Heart right ventricle (tissue), 16 donors: ENCODE data around the gene ABHD12. TPM values are rescaled to one million over a fixed set of nuclear protein-coding genes. Genes with fewer than 3 reads are reported as not detected.

Experiments
- ATAC-seq, 8 donors: fragments of 200-7000 bp; cut with Tn5 transposase; one replicate each; pipeline ENCODE4 v1.9.1; 2020; ENCODE audit warnings: mild to moderate bottlenecking in 8 of 8, moderate library complexity in 8 of 8, moderate number of reproducible peaks in 1 of 8
- DNase-seq, 2 donors: peaks; one replicate each; pipeline ENCODE4 v3.0.0-alpha.2; 2020
- H3K27ac ChIP-seq, 10 donors: fragments of 200-600 bp; sonication (generic) in 2 of 10; one replicate each; pipeline versions ENCODE4 v1.5.0 to v1.8.0; 2020 to 2022; ENCODE audit warnings: mild to moderate bottlenecking in 3 of 10
- H3K27me3 ChIP-seq, 7 donors: fragments of 200-600 bp; one replicate each; pipeline ENCODE4 v1.8.0; 2021 to 2022; ENCODE audit warnings: mild to moderate bottlenecking in 2 of 7
- H3K36me3 ChIP-seq, 9 donors: fragments of 200-600 bp; sonication (generic) in 1 of 9; one replicate each; pipeline versions ENCODE4 v1.5.0 to v1.8.0; 2020 to 2022; ENCODE audit warnings: mild to moderate bottlenecking in 2 of 9
- H3K4me1 ChIP-seq, 9 donors: fragments of 200-600 bp; sonication (generic) in 1 of 9; one replicate each; pipeline versions ENCODE4 v1.5.0 to v1.8.0; 2020 to 2022; ENCODE audit warnings: mild to moderate bottlenecking in 4 of 9
- H3K4me3 ChIP-seq, 10 donors: fragments of 200-600 bp; sonication (generic) in 2 of 10; one replicate each; pipeline versions ENCODE4 v1.5.0 to v1.8.0; 2020 to 2022; ENCODE audit warnings: mild to moderate bottlenecking in 7 of 10, moderate library complexity in 2 of 10
- H3K9me3 ChIP-seq, 11 donors: fragments of 200-600 bp in 10 of 11; sonication (generic) in 2 of 11; one replicate each; pipeline versions ENCODE4 v1.5.0 to v1.8.0; 2013 to 2022; ENCODE audit warnings: mild to moderate bottlenecking in 2 of 11, control low read depth in 1 of 11, moderate library complexity in 1 of 11
- WGBS, 2 donors: extraction: QIAGEN DNeasy Blood & Tissue Kit; methylation state at CpG; one replicate each; pipeline ENCODE4 v1.1.7; 2013; ENCODE audit warnings: inconsistent platforms in 1 of 2; 5-methylcytosine and 5-hydroxymethylcytosine counted together
- intact Hi-C, 10 donors: fragments of 100-400 bp; cut with DNase I; formaldehyde crosslinking; loops; one replicate each; pipeline versions ENCODE4 v1.11.1 to v1.14.2; 2022
- polyA plus RNA-seq, 2 donors: library from polyadenylated mRNA; stranded (reverse); fragments of 200-250 nt; gene quantifications; one replicate each; pipeline ENCODE4 v1.2.3, GENCODE V29; 2013
- total RNA-seq, 10 donors: library from RNA; stranded (reverse); fragmentation: NEBNext Ultra II Directional in 3 of 10; extraction: Animal tissue kit (Norgen Biotek cat#: 25700) in 3 of 10; gene quantifications; one replicate each; pipeline versions ENCODE4 v1.2.1 to v1.2.4, GENCODE V29; 2021 to 2023
- TF ChIP-seq, protein P1 (sequence below), 9 donors: fragments of 200-600 bp; sonication (generic) in 2 of 9; IDR thresholded peaks; one replicate each; pipeline versions ENCODE4 v1.5.0 to v1.8.0; 2021 to 2022; ENCODE audit warnings: antibody characterized with exemption in 9 of 9, mild to moderate bottlenecking in 5 of 9, moderate library complexity in 1 of 9
- donor health status: Arrhythmogenic right ventricular cardiomyopathy.
- donor health status: ischemic (EF 13 %, LVEDD 7.1; RV severe dilation, severe dysfunction).
- donor health status: healthy with polysubstance abuse.
- donor health status: DM: no; HTN: yes; CAD: no.
- donor health status: DM: no; HTN: no; CAD: no.
- donor health status: ischemic (EF 25% LVEDD 6.9; RV normal size, moderate dysfunction).
- donor health status: ischemic (EF 25% LVEDD 5.7; RV mildly dilated, moderate dysfunction).
- donor health status: healthy.
- donor health status: DM: yes; HTN: yes; CAD: no.
- donor health status: Ischemic cardiomyopathy.
- donor health status: ischemic (EF 35%, LVEDD 5.7; RV mildly dilated, moderate dysfunction).
- donor health status: nonischemic (EF 11% LVEDD 7.7; RV severe dilation, severe dysfunction).
- donor health status: DM: yes; HTN: yes; CAD: no.
- donor health status: PGD.
- donor health status: ischemic (EF 29% LVEDD 5.4; RV normal size, mild dysfunction).
- donor health status: nonischemic (EF 23%, LVEDD 6.1; RV moderate dilation, normal function).

Gene ABHD12
- total and polyA plus RNA-seq, 12 donors, result 21.1 to 41.3 (median 28.1) TPM

DNA sequence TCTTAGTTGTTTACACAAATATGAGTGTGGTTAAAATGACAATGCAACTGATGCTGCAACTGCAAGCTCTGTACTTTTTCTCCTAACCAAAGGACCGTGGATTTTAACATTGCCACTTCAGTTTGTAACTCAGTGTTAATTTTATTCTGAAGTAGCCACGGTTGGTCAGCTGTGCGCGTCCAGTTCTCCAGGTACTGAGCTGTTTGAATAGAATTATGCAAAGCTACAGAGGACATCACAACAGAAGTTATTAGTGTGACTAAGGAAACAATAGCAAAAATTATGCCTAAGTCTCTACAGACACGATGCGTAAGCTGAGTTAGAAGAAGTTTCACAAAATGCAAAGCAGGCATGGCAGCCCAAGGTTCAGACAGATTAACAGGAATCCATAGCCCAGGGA, 4.4 kb upstream of the ABHD12 start:
- no peak for ATAC-seq

DNA sequence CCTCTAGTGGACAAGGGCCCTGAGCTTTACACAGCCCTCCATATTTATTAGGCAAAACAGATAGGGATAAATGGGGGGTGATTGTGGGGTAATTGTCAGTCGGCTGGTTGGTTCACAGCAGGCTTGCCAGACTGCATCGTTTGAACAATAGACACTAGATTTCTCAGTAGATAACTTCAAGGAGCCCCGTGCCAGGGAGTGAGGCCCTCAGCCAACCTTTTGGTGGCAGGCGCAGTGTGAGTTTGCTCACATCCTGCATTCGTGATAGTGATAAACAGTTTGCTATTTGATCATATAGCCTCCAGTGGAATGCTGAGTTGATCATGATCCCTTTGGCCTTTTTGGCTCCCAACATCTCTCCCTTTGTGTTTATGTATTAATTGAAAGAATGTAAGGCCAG, 3.6 kb upstream of the ABHD12 start:
- H3K27ac ChIP-seq, result no peak overlapping the region
- TF ChIP-seq, protein P1, sequence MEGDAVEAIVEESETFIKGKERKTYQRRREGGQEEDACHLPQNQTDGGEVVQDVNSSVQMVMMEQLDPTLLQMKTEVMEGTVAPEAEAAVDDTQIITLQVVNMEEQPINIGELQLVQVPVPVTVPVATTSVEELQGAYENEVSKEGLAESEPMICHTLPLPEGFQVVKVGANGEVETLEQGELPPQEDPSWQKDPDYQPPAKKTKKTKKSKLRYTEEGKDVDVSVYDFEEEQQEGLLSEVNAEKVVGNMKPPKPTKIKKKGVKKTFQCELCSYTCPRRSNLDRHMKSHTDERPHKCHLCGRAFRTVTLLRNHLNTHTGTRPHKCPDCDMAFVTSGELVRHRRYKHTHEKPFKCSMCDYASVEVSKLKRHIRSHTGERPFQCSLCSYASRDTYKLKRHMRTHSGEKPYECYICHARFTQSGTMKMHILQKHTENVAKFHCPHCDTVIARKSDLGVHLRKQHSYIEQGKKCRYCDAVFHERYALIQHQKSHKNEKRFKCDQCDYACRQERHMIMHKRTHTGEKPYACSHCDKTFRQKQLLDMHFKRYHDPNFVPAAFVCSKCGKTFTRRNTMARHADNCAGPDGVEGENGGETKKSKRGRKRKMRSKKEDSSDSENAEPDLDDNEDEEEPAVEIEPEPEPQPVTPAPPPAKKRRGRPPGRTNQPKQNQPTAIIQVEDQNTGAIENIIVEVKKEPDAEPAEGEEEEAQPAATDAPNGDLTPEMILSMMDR (IDR thresholded peaks at IDR 0.05), result no peak
- H3K27me3 ChIP-seq, result no peaks in the 10 kb centered on the region
- peaks cover 0 to 17% (median 15%) of the 10 kb centered on the region in 9 donors for H3K4me1 ChIP-seq
- DNase-seq (no peak), ATAC-seq (no peak)
- intact Hi-C loops, result loop anchor here (5.0 to 10.0 kb wide), 10 partner anchors 49 to 402 kb away; partner anchors contain the start of genes ENTPD6 (in 5 of the 10), APMAP (in 3 of the 10), ACSS1 (in 1 of the 10) and PYGB (in 1 of the 10)
- 42 to 57% methylated on average over 5 of the region's 5 CpGs for WGBS, 2 donors
- no peaks in the 10 kb centered on the region for H3K36me3 ChIP-seq
- no peak overlapping the region for H3K4me3 ChIP-seq
- no peaks in the 10 kb centered on the region for H3K9me3 ChIP-seq

More for the DNA sequence above, 4.4 kb upstream of the ABHD12 start:
- no peaks in the 10 kb centered on the region for H3K9me3 ChIP-seq
- intact Hi-C loops, result loop anchor here (5.0 to 10.0 kb wide), 14 partner anchors 50 to 403 kb away; partner anchors contain the start of genes APMAP (in 6 of the 10), ENTPD6 (in 5 of the 10), PYGB (in 2 of the 10) and ACSS1 (in 1 of the 10)
- peaks cover 0 to 10% (median 8%) of the 10 kb centered on the region in 9 donors for H3K4me1 ChIP-seq
- H3K36me3 ChIP-seq, result no peaks in the 10 kb centered on the region
- no peak overlapping the region for H3K27ac ChIP-seq
- no peaks in the 10 kb centered on the region for H3K27me3 ChIP-seq
- WGBS, 2 donors, result 93 to 94% methylated on average over 6 of the region's 6 CpGs
- no peak overlapping the region for H3K4me3 ChIP-seq
- DNase-seq, result no peak
- TF ChIP-seq, protein P1 (IDR thresholded peaks at IDR 0.05), result no peak

- WGBS, 2 donors, result 1% methylated on average over 51 to 67 of the region's 67 CpGs
- intact Hi-C loops, result loop anchor here (5.0 to 10.0 kb wide), 10 partner anchors 45 to 398 kb away; partner anchors contain the start of genes ENTPD6 (in 5 of the 10), APMAP (in 3 of the 10), ACSS1 (in 1 of the 10) and PYGB (in 1 of the 10)
These were observed 637 bp downstream of the ABHD12 start for GRCh38 chr20:25389858-25390537.

GRCh38 chr20:25389401-25389857, 1.2 kb downstream of the ABHD12 start:
- Histone ChIP-seq H3K4me1 (peaks cover 0 to 20% (median 18%) of the 10 kb centered on the region in 9 donors), H3K4me3 (peak overlapping the region; percentile 61 to 99 (median 91)), H3K36me3 (no peaks in the 10 kb centered on the region), H3K9me3 (no peaks in the 10 kb centered on the region), H3K27me3 (no peaks in the 10 kb centered on the region), H3K27ac (peak overlapping the region in 9 of 10 donors; percentile 57 to 94 (median 88))
- 16 to 18% methylated on average over 19 of the region's 19 CpGs for WGBS, 2 donors
- ATAC-seq, result no peak
- intact Hi-C loops, result no loop called here
- TF ChIP-seq, protein P1 (IDR thresholded peaks at IDR 0.05), result no peak
- no peak for DNase-seq

More at GRCh38 chr20:25389858-25390537, 637 bp downstream of the ABHD12 start:
- H3K9me3 ChIP-seq, result no peaks in the 10 kb centered on the region
- H3K27me3 ChIP-seq, result no peaks in the 10 kb centered on the region
- DNase-seq (peak; percentile 18 to 50), ATAC-seq (peak; percentile 10 to 56 (median 38))
- peaks cover 0 to 20% (median 18%) of the 10 kb centered on the region in 9 donors for H3K4me1 ChIP-seq
- peak overlapping the region; percentile 61 to 99 (median 91) for H3K4me3 ChIP-seq
- peak overlapping the region; percentile 31 to 94 (median 88) for H3K27ac ChIP-seq
- H3K36me3 ChIP-seq, result no peaks in the 10 kb centered on the region
- TF ChIP-seq, protein P1 (IDR thresholded peaks at IDR 0.05), result no peak
